Smooth muscle cell (in vitro differentiated cells): ENCODE results near the gene MTHFD1. TPM values are rescaled to one million over a fixed set of nuclear protein-coding genes. Genes with fewer than 3 reads are reported as not detected.
"Not testable (repeated sequence)": the region's sequence is repeated elsewhere in the genome, so short reads cannot be mapped to it uniquely, and the experiment has no call there.

Experiments
- DNase-seq: peaks from one replicate; lab custom pipeline; 2025; ENCODE audit not compliant: unreplicated experiment; lab: John Stamatoyannopoulos, UW
- H2AFZ ChIP-seq: fragments of 200-600 bp; sonication (generic); 2 replicates; pipeline ENCODE4 v1.6.0; 2016; ENCODE audit warnings: antibody characterized with exemption, low read depth, mild to moderate bottlenecking
- H3F3A ChIP-seq: fragments of 200-600 bp; sonication (generic); 2 replicates; pipeline ENCODE4 v1.6.0; 2017; ENCODE audit warnings: antibody characterized with exemption, low read depth
- H3K27ac ChIP-seq: fragments of 200-600 bp; sonication (generic); 2 replicates; pipeline ENCODE4 v1.5.1; 2016; ENCODE audit warnings: low read depth, mild to moderate bottlenecking
- H3K27me3 ChIP-seq: fragments of 200-600 bp; sonication (generic); 2 replicates; pipeline ENCODE4 v1.6.1; 2016; ENCODE audit warnings: low read depth, mild to moderate bottlenecking
- H3K36me3 ChIP-seq: fragments of 200-600 bp; sonication (generic); 2 replicates; pipeline ENCODE4 v1.5.1; 2016; ENCODE audit warnings: low read depth
- H3K4me1 ChIP-seq: fragments of 200-600 bp; sonication (generic); 2 replicates; pipeline ENCODE4 v1.5.1; 2016; ENCODE audit warnings: low read depth
- H3K4me2 ChIP-seq: fragments of 200-600 bp; sonication (generic); 2 replicates; pipeline ENCODE4 v1.6.0; 2016; ENCODE audit warnings: mild to moderate bottlenecking
- H3K4me3 ChIP-seq: fragments of 200-600 bp; sonication (generic); 2 replicates; pipeline ENCODE4 v1.5.1; 2016; ENCODE audit warnings: mild to moderate bottlenecking
- H3K79me2 ChIP-seq: fragments of 200-600 bp; sonication (generic); 2 replicates; pipeline ENCODE4 v1.6.0; 2016; ENCODE audit warnings: low read depth, mild to moderate bottlenecking
- H3K9ac ChIP-seq: fragments of 200-600 bp; sonication (generic); 2 replicates; pipeline ENCODE4 v1.6.0; 2016; ENCODE audit warnings: low read depth
- H3K9me3 ChIP-seq: fragments of 200-600 bp; sonication (generic); replicated peaks from 2 replicates; pipeline ENCODE4 v1.5.1; 2016; ENCODE audit warnings: low read depth
- H4K20me1 ChIP-seq: fragments of 200-600 bp; sonication (generic); 2 replicates; pipeline ENCODE4 v1.6.0; 2016; ENCODE audit warnings: low read depth
- CTCF ChIP-seq: fragments of 200-600 bp; sonication (generic); IDR thresholded peaks from 2 replicates; pipeline ENCODE4 v1.5.1; 2017; ENCODE audit warnings: borderline replicate concordance, mild to moderate bottlenecking, antibody characterized with exemption; ENCODE audit not compliant: insufficient read depth, poor library complexity, severe bottlenecking
- WGBS: methylation state at CpG from one replicate; pipeline ENCODE4 v1.1.7; 2016; ENCODE audit warnings: low lambda C conversion rate; 5-methylcytosine and 5-hydroxymethylcytosine counted together
- polyA plus RNA-seq: library from polyadenylated mRNA; unstranded; fragments of >200 nt; fragmentation: Nextera tagmentation; extraction: Ambion mirVana; gene quantifications from 2 replicates; pipeline ENCODE4 v1.2.1, GENCODE V29; 2016
- total RNA-seq: library from RNA; depleted of rRNA; stranded (reverse); fragments of >200 nt; gene quantifications from 2 replicates; pipeline ENCODE4 v1.2.3, GENCODE V29; 2014

MTHFD1 gene
- total and polyA plus RNA-seq, 2 experiments from 2014 or later = 12.8 to 25.4 TPM

- H3K27me3 ChIP-seq = no peaks in the 10 kb centered on the region
- H3K4me1 ChIP-seq = no peaks in the 10 kb centered on the region
- TF ChIP-seq CTCF = no peak
- 61% methylated on average over 3 of the region's 3 CpGs for WGBS
- H3F3A ChIP-seq = no peaks in the 10 kb centered on the region
- no peak overlapping the region for H3K4me3 ChIP-seq
- no peaks in the 10 kb centered on the region for H3K36me3 ChIP-seq
- no peak overlapping the region for H2AFZ ChIP-seq
- H3K27ac ChIP-seq = no peak overlapping the region
- no peak overlapping the region for H3K9ac ChIP-seq
- no peaks in the 10 kb centered on the region for H3K9me3 ChIP-seq
- H4K20me1 ChIP-seq = no peaks in the 10 kb centered on the region
- DNase-seq = no peak
- H3K4me2 ChIP-seq = peak overlapping the region; percentile 4
- H3K79me2 ChIP-seq = no peaks in the 10 kb centered on the region
Measured at GRCh38 chr14:64364907-64365306, 23.2 kb upstream of the MTHFD1 start.

DNA sequence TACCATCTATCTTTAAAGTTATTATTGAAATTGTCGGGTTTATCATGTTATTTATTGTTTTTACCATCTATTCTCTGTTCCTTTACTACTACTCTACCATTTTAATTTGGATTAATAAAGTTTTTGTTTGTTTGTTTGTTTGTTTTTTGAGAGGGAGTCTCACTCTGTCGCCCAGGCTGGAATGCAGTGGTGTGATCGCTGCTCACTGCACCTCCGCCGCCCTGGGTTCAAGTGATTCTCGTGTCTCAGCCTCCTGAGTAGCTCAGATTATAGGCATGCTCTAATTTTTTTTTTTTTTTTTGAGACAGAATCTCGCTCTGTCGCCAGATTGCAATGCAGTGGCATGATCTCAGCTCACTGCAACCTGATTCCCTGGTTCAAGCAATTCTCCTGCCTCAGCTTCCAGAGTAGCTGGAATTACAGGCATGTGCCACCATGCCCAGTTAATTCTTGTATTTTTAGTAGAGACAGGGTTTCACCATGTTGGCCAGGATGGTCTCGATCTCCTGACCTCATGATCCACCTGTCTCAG lies 22.7 kb upstream of the MTHFD1 start:
- DNase-seq, H3K9me3 ChIP-seq, H4K20me1 ChIP-seq, H3K36me3 ChIP-seq, H3K4me1 ChIP-seq, H3K79me2 ChIP-seq, H3K9ac ChIP-seq, H3K27me3 ChIP-seq, H3F3A ChIP-seq, H3K27ac ChIP-seq, H3K4me3 ChIP-seq, H2AFZ ChIP-seq: not testable (repeated sequence)
- peak overlapping the region; percentile 4 for H3K4me2 ChIP-seq
- 92% methylated on average over 9 of the region's 9 CpGs for WGBS

- no peaks in the 10 kb centered on the region for H3K4me1 ChIP-seq
Measured at GRCh38 chr14:64369201-64369600, 19.0 kb upstream of the MTHFD1 start.

GRCh38 chr14:64387232-64387781 lies 846 bp upstream of the MTHFD1 start:
- Histone ChIP-seq H3K27me3 (no peaks in the 10 kb centered on the region), H2AFZ (peak overlapping the region; percentile 58), H3K4me2 (peak overlapping the region; percentile 85), H4K20me1 (no peaks in the 10 kb centered on the region), H3K9ac (peak overlapping the region; percentile 62), H3K27ac (peak overlapping the region; percentile 55), H3K4me3 (peak overlapping the region; percentile 53), H3F3A (no peaks in the 10 kb centered on the region), H3K4me1 (peaks cover 13% of the 10 kb centered on the region), H3K9me3 (no peaks in the 10 kb centered on the region), H3K36me3 (no peaks in the 10 kb centered on the region), H3K79me2 (peaks cover 18% of the 10 kb centered on the region)
- TF ChIP-seq CTCF = no peak
- 2% methylated on average over 28 of the region's 28 CpGs for WGBS
- peak; percentile 34 for DNase-seq

More at GRCh38 chr14:64369201-64369600, 19.0 kb upstream of the MTHFD1 start:
- no peaks in the 10 kb centered on the region for H3K36me3 ChIP-seq
- DNase-seq = no peak
- no peak overlapping the region for H2AFZ ChIP-seq
- H3K9me3 ChIP-seq = no peaks in the 10 kb centered on the region
- H3K4me3 ChIP-seq = no peak overlapping the region
- 80% methylated on average over 2 of the region's 2 CpGs for WGBS
- no peaks in the 10 kb centered on the region for H3K27me3 ChIP-seq
- no peak overlapping the region for H3K4me2 ChIP-seq
- H3K27ac ChIP-seq = no peak overlapping the region
- H4K20me1 ChIP-seq = no peaks in the 10 kb centered on the region
- H3K9ac ChIP-seq = no peak overlapping the region
- H3K79me2 ChIP-seq = no peaks in the 10 kb centered on the region
- no peaks in the 10 kb centered on the region for H3F3A ChIP-seq
- TF ChIP-seq CTCF = no peak
